Panc1 (cell line): ENCODE data around the gene TIE1.

Source experiments
- POLR2AphosphoS5 ChIP-seq: IDR thresholded peaks from 2 replicates; pipeline ENCODE4 v1.6.1; 2012; ENCODE audit warnings: mild to moderate bottlenecking, low read depth, low read length, moderate library complexity
- SIN3A ChIP-seq: IDR thresholded peaks from 2 replicates; pipeline ENCODE4 v1.6.1; 2012; ENCODE audit warnings: low read depth, mild to moderate bottlenecking, low read length, moderate library complexity, borderline replicate concordance; ENCODE audit not compliant: insufficient read depth
- TF ChIP-seq, protein P1 (sequence below): fragments of 450-650 bp; IDR thresholded peaks from 2 replicates; pipeline ENCODE4 v1.5.1; 2017; ENCODE audit warnings: mild to moderate bottlenecking
- TF ChIP-seq, protein P2 (sequence below), 2 experiments: IDR thresholded peaks; 2 replicates each; pipeline ENCODE4 v1.6.1; 2011 to 2012; ENCODE audit warnings: low read depth in 2 of 2, control low read depth in 1 of 2, low read length in 1 of 2, mild to moderate bottlenecking in 1 of 2, moderate library complexity in 1 of 2; ENCODE audit not compliant: insufficient read depth in 1 of 2

- TF ChIP-seq, protein P1, sequence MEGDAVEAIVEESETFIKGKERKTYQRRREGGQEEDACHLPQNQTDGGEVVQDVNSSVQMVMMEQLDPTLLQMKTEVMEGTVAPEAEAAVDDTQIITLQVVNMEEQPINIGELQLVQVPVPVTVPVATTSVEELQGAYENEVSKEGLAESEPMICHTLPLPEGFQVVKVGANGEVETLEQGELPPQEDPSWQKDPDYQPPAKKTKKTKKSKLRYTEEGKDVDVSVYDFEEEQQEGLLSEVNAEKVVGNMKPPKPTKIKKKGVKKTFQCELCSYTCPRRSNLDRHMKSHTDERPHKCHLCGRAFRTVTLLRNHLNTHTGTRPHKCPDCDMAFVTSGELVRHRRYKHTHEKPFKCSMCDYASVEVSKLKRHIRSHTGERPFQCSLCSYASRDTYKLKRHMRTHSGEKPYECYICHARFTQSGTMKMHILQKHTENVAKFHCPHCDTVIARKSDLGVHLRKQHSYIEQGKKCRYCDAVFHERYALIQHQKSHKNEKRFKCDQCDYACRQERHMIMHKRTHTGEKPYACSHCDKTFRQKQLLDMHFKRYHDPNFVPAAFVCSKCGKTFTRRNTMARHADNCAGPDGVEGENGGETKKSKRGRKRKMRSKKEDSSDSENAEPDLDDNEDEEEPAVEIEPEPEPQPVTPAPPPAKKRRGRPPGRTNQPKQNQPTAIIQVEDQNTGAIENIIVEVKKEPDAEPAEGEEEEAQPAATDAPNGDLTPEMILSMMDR = no peak
- TF ChIP-seq POLR2AphosphoS5 = no peak
- TF ChIP-seq, protein P2, sequence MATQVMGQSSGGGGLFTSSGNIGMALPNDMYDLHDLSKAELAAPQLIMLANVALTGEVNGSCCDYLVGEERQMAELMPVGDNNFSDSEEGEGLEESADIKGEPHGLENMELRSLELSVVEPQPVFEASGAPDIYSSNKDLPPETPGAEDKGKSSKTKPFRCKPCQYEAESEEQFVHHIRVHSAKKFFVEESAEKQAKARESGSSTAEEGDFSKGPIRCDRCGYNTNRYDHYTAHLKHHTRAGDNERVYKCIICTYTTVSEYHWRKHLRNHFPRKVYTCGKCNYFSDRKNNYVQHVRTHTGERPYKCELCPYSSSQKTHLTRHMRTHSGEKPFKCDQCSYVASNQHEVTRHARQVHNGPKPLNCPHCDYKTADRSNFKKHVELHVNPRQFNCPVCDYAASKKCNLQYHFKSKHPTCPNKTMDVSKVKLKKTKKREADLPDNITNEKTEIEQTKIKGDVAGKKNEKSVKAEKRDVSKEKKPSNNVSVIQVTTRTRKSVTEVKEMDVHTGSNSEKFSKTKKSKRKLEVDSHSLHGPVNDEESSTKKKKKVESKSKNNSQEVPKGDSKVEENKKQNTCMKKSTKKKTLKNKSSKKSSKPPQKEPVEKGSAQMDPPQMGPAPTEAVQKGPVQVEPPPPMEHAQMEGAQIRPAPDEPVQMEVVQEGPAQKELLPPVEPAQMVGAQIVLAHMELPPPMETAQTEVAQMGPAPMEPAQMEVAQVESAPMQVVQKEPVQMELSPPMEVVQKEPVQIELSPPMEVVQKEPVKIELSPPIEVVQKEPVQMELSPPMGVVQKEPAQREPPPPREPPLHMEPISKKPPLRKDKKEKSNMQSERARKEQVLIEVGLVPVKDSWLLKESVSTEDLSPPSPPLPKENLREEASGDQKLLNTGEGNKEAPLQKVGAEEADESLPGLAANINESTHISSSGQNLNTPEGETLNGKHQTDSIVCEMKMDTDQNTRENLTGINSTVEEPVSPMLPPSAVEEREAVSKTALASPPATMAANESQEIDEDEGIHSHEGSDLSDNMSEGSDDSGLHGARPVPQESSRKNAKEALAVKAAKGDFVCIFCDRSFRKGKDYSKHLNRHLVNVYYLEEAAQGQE (IDR thresholded peaks at IDR 0.05; ENCODE audit: insufficient read depth in 1 of 2, low read depth in 2 of 2, low read length in 1 of 2) = no peak
- no peak for TF ChIP-seq SIN3A
Observed at GRCh38 chr1:43284546-43285110, 16.2 kb upstream of the TIE1 start.
